ENCODE measurements around the gene TENT4A.

DNA sequence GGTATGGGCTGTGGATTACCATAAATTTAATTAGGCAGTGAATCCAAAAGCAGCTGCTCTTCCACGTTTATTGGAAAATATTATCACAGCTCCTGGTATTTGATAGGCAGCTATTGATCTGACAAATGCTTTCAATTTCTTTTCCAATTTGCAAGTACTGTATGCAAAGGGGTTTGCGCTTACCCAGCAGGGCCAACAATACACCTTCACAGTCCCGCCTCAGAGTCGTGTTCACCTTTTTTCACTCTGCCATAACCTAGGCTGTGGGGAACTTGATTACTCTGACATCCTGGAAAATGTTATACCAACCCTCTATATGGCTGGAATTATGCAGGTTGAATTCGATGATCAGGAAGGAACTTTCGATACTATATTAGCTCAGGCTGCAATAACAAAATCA, 32.3 kb upstream of the TENT4A start:
- no peak for TF ChIP-seq POLR2AphosphoS5 (IDR thresholded peaks at IDR 0.05; ENCODE audit: low read depth, low read length)
- no peak for TF ChIP-seq PAX5 (IDR thresholded peaks at IDR 0.05; ENCODE audit: insufficient read depth, low read length, severe bottlenecking)
- TF ChIP-seq POLR2A (IDR thresholded peaks at IDR 0.05; ENCODE audit: low read depth, low read length): no peak
- TF ChIP-seq TAF1 (IDR thresholded peaks at IDR 0.05; ENCODE audit: low read depth, low read length): no peak

All from GM12891 (cell line).